H9 (cell line): ENCODE data around the gene FATE1. TPM values are rescaled to one million over a fixed set of nuclear protein-coding genes. Genes with fewer than 3 reads are reported as not detected.

Experiments
- DNase-seq: peaks from one replicate; pipeline ENCODE4 v3.0.0-alpha.2; 2017
- H2AFZ ChIP-seq: one replicate; pipeline ENCODE4 v1.6.1; 2013; ENCODE audit warnings: mild to moderate bottlenecking, low read length, control low read depth, moderate library complexity
- H2AK5ac ChIP-seq: 2 replicates; pipeline ENCODE4 v1.6.1; 2013; ENCODE audit warnings: low read length, control low read depth, mixed read lengths; ENCODE audit not compliant: insufficient read length
- H2BK120ac ChIP-seq: one replicate; pipeline ENCODE4 v1.6.1; 2013; ENCODE audit warnings: low read depth, mild to moderate bottlenecking, low read length, control low read depth, inconsistent platforms; ENCODE audit not compliant: poor library complexity, severe bottlenecking
- H2BK12ac ChIP-seq: 2 replicates; pipeline ENCODE4 v1.6.1; 2013; ENCODE audit warnings: low read length, control low read depth, mixed read lengths, low read depth; ENCODE audit not compliant: insufficient read length
- H2BK15ac ChIP-seq: 2 replicates; pipeline ENCODE4 v1.6.1; 2013; ENCODE audit warnings: low read depth, low read length, control low read depth
- H2BK20ac ChIP-seq: one replicate; pipeline ENCODE4 v1.6.1; 2013; ENCODE audit warnings: low read depth, mild to moderate bottlenecking, low read length, control low read depth, inconsistent platforms; ENCODE audit not compliant: poor library complexity, severe bottlenecking
- H2BK5ac ChIP-seq: 2 replicates; pipeline ENCODE4 v1.6.1; 2013; ENCODE audit warnings: low read length, control low read depth, mixed read lengths; ENCODE audit not compliant: insufficient read length
- H3K14ac ChIP-seq: 2 replicates; pipeline ENCODE4 v1.6.1; 2013; ENCODE audit warnings: low read length, control low read depth; ENCODE audit not compliant: insufficient read depth
- H3K18ac ChIP-seq: 2 replicates; pipeline ENCODE4 v1.6.1; 2013; ENCODE audit warnings: low read depth, mild to moderate bottlenecking, mixed read lengths, low read length, control low read depth; ENCODE audit not compliant: insufficient read length
- H3K23ac ChIP-seq: 2 replicates; pipeline ENCODE4 v1.6.1; 2013; ENCODE audit warnings: low read length, control low read depth, mixed read lengths, low read depth; ENCODE audit not compliant: insufficient read length
- H3K23me2 ChIP-seq: 2 replicates; pipeline ENCODE4 v1.6.1; 2013; ENCODE audit warnings: low read depth, mild to moderate bottlenecking, mixed read lengths, low read length, control low read depth; ENCODE audit not compliant: insufficient read length, poor library complexity, severe bottlenecking
- H3K27ac ChIP-seq: 2 replicates; pipeline ENCODE4 v1.5.1; 2013; ENCODE audit warnings: low read length, control low read depth, mixed read lengths, low read depth; ENCODE audit not compliant: insufficient read length
- H3K27me3 ChIP-seq: 2 replicates; pipeline ENCODE4 v1.6.1; 2013; ENCODE audit warnings: low read length, control low read depth, inconsistent platforms; ENCODE audit not compliant: insufficient read depth
- H3K4ac ChIP-seq: 2 replicates; pipeline ENCODE4 v1.6.1; 2013; ENCODE audit warnings: low read depth, mild to moderate bottlenecking, control low read depth, inconsistent platforms, low read length, moderate library complexity
- H3K4me1 ChIP-seq: 2 replicates; pipeline ENCODE4 v1.6.1; 2013; ENCODE audit warnings: low read length, control low read depth, inconsistent platforms; ENCODE audit not compliant: insufficient read depth
- H3K4me2 ChIP-seq: 2 replicates; pipeline ENCODE4 v1.6.1; 2013; ENCODE audit warnings: low read length, control low read depth, mixed read lengths; ENCODE audit not compliant: insufficient read length, insufficient read depth
- H3K56ac ChIP-seq: 2 replicates; pipeline ENCODE4 v1.6.1; 2013; ENCODE audit warnings: low read depth, mild to moderate bottlenecking, mixed read lengths, low read length, control low read depth; ENCODE audit not compliant: insufficient read length
- H3K79me1 ChIP-seq: 2 replicates; pipeline ENCODE4 v1.6.1; 2013; ENCODE audit warnings: low read depth, mild to moderate bottlenecking, moderate library complexity, low read length, control low read depth, inconsistent platforms; ENCODE audit not compliant: insufficient read depth, poor library complexity, severe bottlenecking
- H3K79me2 ChIP-seq: 2 replicates; pipeline ENCODE4 v1.6.1; 2013; ENCODE audit warnings: low read length, control low read depth, inconsistent platforms; ENCODE audit not compliant: insufficient read depth
- H3K9ac ChIP-seq: 2 replicates; pipeline ENCODE4 v1.6.1; 2013; ENCODE audit warnings: low read length, control low read depth, mixed read lengths; ENCODE audit not compliant: insufficient read length; ENCODE audit errors: extremely low read depth
- H3K9me3 ChIP-seq: one replicate; pipeline ENCODE4 v1.6.1; 2013; ENCODE audit warnings: low read depth, low read length, inconsistent platforms; ENCODE audit not compliant: control insufficient read depth
- H3T11ph ChIP-seq: one replicate; pipeline ENCODE4 v1.6.1; 2013; ENCODE audit warnings: mild to moderate bottlenecking, low read length, control low read depth, inconsistent platforms
- H4K20me1 ChIP-seq: one replicate; pipeline ENCODE4 v1.6.1; 2013; ENCODE audit not compliant: control insufficient read depth, insufficient read length, insufficient read depth
- H4K5ac ChIP-seq: 2 replicates; pipeline ENCODE4 v1.6.1; 2013; ENCODE audit warnings: low read depth, mild to moderate bottlenecking, mixed read lengths, low read length, control low read depth; ENCODE audit not compliant: insufficient read length
- H4K8ac ChIP-seq: replicated peaks from 2 replicates; pipeline ENCODE4 v1.6.1; 2013; ENCODE audit warnings: low read length, control low read depth, mixed read lengths, low read depth; ENCODE audit not compliant: insufficient read length
- H4K91ac ChIP-seq: 2 replicates; pipeline ENCODE4 v1.6.1; 2013; ENCODE audit warnings: low read depth, mild to moderate bottlenecking, moderate library complexity, mixed read lengths, low read length, control low read depth; ENCODE audit not compliant: insufficient read length
- H3K27ac Mint-ChIP-seq, 3 experiments: 2 replicates in 2 of 3; 3 replicates in 1 of 3; pipeline ENCODE4 v1.8.0; 2020 to 2021; ENCODE audit warnings: mixed read lengths in 3 of 3, mild to moderate bottlenecking in 1 of 3, moderate library complexity in 1 of 3
- H3K27me3 Mint-ChIP-seq: 2 replicates; pipeline ENCODE4 v1.8.0; 2021; ENCODE audit warnings: low read depth, mild to moderate bottlenecking, moderate library complexity, mixed read lengths
- H3K36me3 Mint-ChIP-seq, 3 experiments: 2 replicates in 2 of 3; 3 replicates in 1 of 3; pipeline ENCODE4 v1.8.0; 2020 to 2021; ENCODE audit warnings: low read depth in 3 of 3, mixed read lengths in 3 of 3; ENCODE audit not compliant: insufficient read depth in 1 of 3
- H3K4me1 Mint-ChIP-seq, 2 experiments: 2 replicates each; pipeline ENCODE4 v1.8.0; 2020; ENCODE audit warnings: mixed read lengths in 2 of 2
- H3K4me3 Mint-ChIP-seq, 2 experiments: 2 replicates in 1 of 2; 3 replicates in 1 of 2; pipeline ENCODE4 v1.8.0; 2020 to 2021; ENCODE audit warnings: mild to moderate bottlenecking in 2 of 2, mixed read lengths in 2 of 2, moderate library complexity in 1 of 2
- H3K9me3 Mint-ChIP-seq, 2 experiments: 2 replicates in 1 of 2; 3 replicates in 1 of 2; pipeline ENCODE4 v1.8.0; 2020; ENCODE audit warnings: mild to moderate bottlenecking in 2 of 2, mixed read lengths in 2 of 2, moderate library complexity in 1 of 2
- CTCF ChIP-seq: fragments of 200-600 bp; sonication (generic); conservative IDR thresholded peaks from 3 replicates; pipeline ENCODE4 v1.8.0; 2021; ENCODE audit warnings: antibody characterized with exemption, mild to moderate bottlenecking
- WGBS: extraction: QIAGEN DNeasy Blood & Tissue Kit; methylation state at CpG from one replicate; pipeline ENCODE4 v1.1.7; 2013; ENCODE audit warnings: missing lambda C conversion rate, low lambda C conversion rate, mixed read lengths; ENCODE audit not compliant: insufficient read length; ENCODE audit errors: extremely low coverage; 5-methylcytosine and 5-hydroxymethylcytosine counted together
- total RNA-seq: library from RNA; stranded (reverse); gene quantifications from 2 replicates; pipeline ENCODE4 v1.2.1, GENCODE V29; 2021

FATE1 gene
- total RNA-seq, 1 experiment from 2014 or later = not detected

GRCh38 chrX:151753313-151754046 is 37.6 kb downstream of the FATE1 start:
- Mint-ChIP-seq H3K4me3 (no peak overlapping the region; a peak in 1 of 5 replicates), H3K27ac (no peak overlapping the region; a peak in 1 of 7 replicates), H3K27me3 (peaks cover 16% of the 10 kb centered on the region), H3K4me1 (peaks cover 12 to 14% of the 10 kb centered on the region in 2 experiments), H3K36me3 (peaks cover 0 to 2% (median 2%) of the 10 kb centered on the region in 3 experiments; a peak in 2 of 7 replicates), H3K9me3 (peaks cover 71 to 84% of the 10 kb centered on the region in 2 experiments)
- no peak overlapping the region for H4K8ac ChIP-seq
- peaks cover 2% of the 10 kb centered on the region for H3K23me2 ChIP-seq
- no peak overlapping the region for H3K18ac ChIP-seq
- no peak overlapping the region for H3K27ac ChIP-seq
- H3K56ac ChIP-seq = no peak overlapping the region
- H3K4me1 ChIP-seq = no peaks in the 10 kb centered on the region
- H4K20me1 ChIP-seq = no peaks in the 10 kb centered on the region
- H3K79me2 ChIP-seq = no peaks in the 10 kb centered on the region
- no CpG with 5 or more reads among the region's 22 CpGs for WGBS
- H3K9ac ChIP-seq = no peak overlapping the region
- H2BK15ac ChIP-seq = no peak overlapping the region
- no peak overlapping the region for H3K23ac ChIP-seq
- H2BK20ac ChIP-seq = no peak overlapping the region
- no peak overlapping the region for H2BK120ac ChIP-seq
- no peak overlapping the region for H2AFZ ChIP-seq
- no peak overlapping the region for H2AK5ac ChIP-seq
- H3K4ac ChIP-seq = no peak overlapping the region
- no peak overlapping the region for H3K14ac ChIP-seq
- no peak overlapping the region for H4K91ac ChIP-seq
- DNase-seq = peak; percentile 73
- no peaks in the 10 kb centered on the region for H3K79me1 ChIP-seq
- peaks cover 42% of the 10 kb centered on the region for H3K9me3 ChIP-seq
- H3K4me2 ChIP-seq = peak overlapping the region; percentile 14
- peak; percentile 77 for TF ChIP-seq CTCF
- H3T11ph ChIP-seq = no peak overlapping the region
- no peaks in the 10 kb centered on the region for H3K27me3 ChIP-seq
- H2BK5ac ChIP-seq = no peak overlapping the region
- H2BK12ac ChIP-seq = no peak overlapping the region
- no peak overlapping the region for H4K5ac ChIP-seq
